Astrocyte of the cerebellum (primary cell): ENCODE measurements around the gene RAB11FIP4.
"Not testable (repeated sequence)": the region's sequence is repeated elsewhere in the genome, so short reads cannot be mapped to it uniquely, and the experiment has no call there.

ENCODE experiments used
- DNase-seq: peaks from one replicate; pipeline ENCODE4 v3.0.0-alpha.2; 2011; ENCODE audit warnings: low read depth
- H3K4me3 ChIP-seq: 2 replicates; pipeline ENCODE4 v1.5.1; 2011; ENCODE audit warnings: mild to moderate bottlenecking, low read depth, low read length, moderate library complexity
- CTCF ChIP-seq: IDR thresholded peaks from 2 replicates; pipeline ENCODE4 v1.5.1; 2012; ENCODE audit warnings: low read length, low read depth, moderate library complexity, mild to moderate bottlenecking; ENCODE audit errors: missing control alignments
- in situ Hi-C: cut with HindIII; loops from 2 replicates; pipeline ENCODE4 v1.10.0; 2017; ENCODE audit warnings: low sequenced_read_pairs

RAB11FIP4 gene

GRCh38 chr17:31374503-31374902 lies 17.0 kb upstream of the RAB11FIP4 start:
- in situ Hi-C loops, result no loop called here

GRCh38 chr17:31378638-31379037 lies 12.8 kb upstream of the RAB11FIP4 start:
- DNase-seq, result no peak
- H3K4me3 ChIP-seq, result no peak overlapping the region
- in situ Hi-C loops, result no loop called here
- TF ChIP-seq CTCF, result peak; percentile 27

More at GRCh38 chr17:31374503-31374902, 17.0 kb upstream of the RAB11FIP4 start:
- H3K4me3 ChIP-seq, result no peak overlapping the region
- no peak for TF ChIP-seq CTCF
- DNase-seq, result no peak

- DNase-seq, result no peak
- H3K4me3 ChIP-seq, result no peak overlapping the region
- TF ChIP-seq CTCF, result no peak
- in situ Hi-C loops, result no loop called here
Observed at GRCh38 chr17:31379597-31380205, 11.8 kb upstream of the RAB11FIP4 start.

- in situ Hi-C loops, result no loop called here
- no peak for TF ChIP-seq CTCF
- no peak for DNase-seq
- H3K4me3 ChIP-seq, result no peak overlapping the region
Observed at GRCh38 chr17:31381165-31381668, 10.3 kb upstream of the RAB11FIP4 start.

GRCh38 chr17:31382668-31383275 lies 8.7 kb upstream of the RAB11FIP4 start:
- in situ Hi-C loops, H3K4me3 ChIP-seq, DNase-seq: not testable (repeated sequence)

- in situ Hi-C loops, DNase-seq: not testable (repeated sequence)
Observed at GRCh38 chr17:31383488-31383887, 8.0 kb upstream of the RAB11FIP4 start.

GRCh38 chr17:31385428-31386285 lies 5.8 kb upstream of the RAB11FIP4 start:
- DNase-seq, result no peak
- no peak for TF ChIP-seq CTCF
- no peak overlapping the region for H3K4me3 ChIP-seq
- in situ Hi-C loops, result no loop called here

More at GRCh38 chr17:31383488-31383887, 8.0 kb upstream of the RAB11FIP4 start:
- H3K4me3 ChIP-seq, result not testable (repeated sequence)
